H1 (cell line): ENCODE data around the gene HMGCS2. TPM values are rescaled to one million over a fixed set of nuclear protein-coding genes. Genes with fewer than 3 reads are reported as not detected.

Source experiments
- CTCF ChIA-PET: fragments of 300-600 bp; sonication (Branson Sonifier 250); formaldehyde crosslinking; loops from one replicate; lab custom pipeline; 2021; ENCODE audit not compliant: partially characterized antibody; lab: Charles Lee
- POLR2A ChIA-PET: fragments of 300-600 bp; sonication (Branson Sonifier 250); formaldehyde crosslinking; loops from one replicate; lab custom pipeline; 2021; ENCODE audit warnings: inconsistent platforms; ENCODE audit not compliant: partially characterized antibody; lab: Charles Lee
- DNase-seq, 2 experiments: peaks; one replicate each; pipeline versions ENCODE4 v3.0.0 to v3.0.0-alpha.2; 2010 to 2022; ENCODE audit warnings: low spot score in 2 of 2, low read depth in 1 of 2, mixed read lengths in 1 of 2
- FAIRE-seq: peaks from 2 replicates; lab custom pipeline; 2011; peaks lifted over from hg19 to GRCh38; lab: Jason Lieb, UNC
- H2AFZ ChIP-seq: 2 replicates; pipeline ENCODE4 v1.8.1; 2012; ENCODE audit warnings: low read length, inconsistent platforms
- H2AK5ac ChIP-seq: 2 replicates; pipeline ENCODE4 v1.6.1; 2013; ENCODE audit warnings: low read depth, low read length
- H2BK120ac ChIP-seq: replicated peaks from 2 replicates; pipeline ENCODE3; 2013; ENCODE audit warnings: low read depth, low read length, inconsistent platforms
- H2BK12ac ChIP-seq: 2 replicates; pipeline ENCODE4 v1.6.1; 2013; ENCODE audit warnings: low read depth, low read length
- H2BK15ac ChIP-seq: 2 replicates; pipeline ENCODE4 v1.6.1; 2013; ENCODE audit warnings: low read length
- H2BK20ac ChIP-seq: 2 replicates; pipeline ENCODE4 v1.6.1; 2013; ENCODE audit warnings: low read length
- H2BK5ac ChIP-seq: 2 replicates; pipeline ENCODE4 v1.6.1; 2013; ENCODE audit warnings: low read depth, low read length
- H3K14ac ChIP-seq: 2 replicates; pipeline ENCODE4 v1.6.1; 2013; ENCODE audit warnings: inconsistent platforms; ENCODE audit not compliant: insufficient read length
- H3K18ac ChIP-seq: 2 replicates; pipeline ENCODE4 v1.6.1; 2013; ENCODE audit warnings: low read length; ENCODE audit errors: extremely low read depth
- H3K23ac ChIP-seq: 2 replicates; pipeline ENCODE4 v1.6.1; 2013; ENCODE audit warnings: inconsistent platforms; ENCODE audit not compliant: insufficient read length
- H3K23me2 ChIP-seq: 2 replicates; pipeline ENCODE4 v1.6.1; 2013; ENCODE audit warnings: low read depth, low read length
- H3K27ac ChIP-seq: 2 replicates; pipeline ENCODE4 v1.6.1; 2011; ENCODE audit warnings: low read depth, low read length, inconsistent platforms
- H3K27me3 ChIP-seq, 4 experiments: replicated peaks in 1 of 4; 1 replicate in 1 of 4; 2 replicates in 3 of 4; pipeline versions ENCODE4 v1.6.1 to v1.8.1; 2011 to 2013; ENCODE audit warnings: low read length in 3 of 4, mild to moderate bottlenecking in 3 of 4, inconsistent platforms in 2 of 4, mixed read lengths in 2 of 4, moderate library complexity in 1 of 4; ENCODE audit not compliant: control insufficient read depth in 3 of 4, insufficient read depth in 3 of 4; ENCODE audit errors: extremely low read depth in 1 of 4
- H3K36me3 ChIP-seq, 4 experiments: 2 replicates each; pipeline versions ENCODE4 v1.6.1 to v1.8.1; 2011 to 2013; ENCODE audit warnings: mild to moderate bottlenecking in 4 of 4, low read length in 3 of 4, moderate library complexity in 2 of 4, control low read depth in 1 of 4, inconsistent platforms in 1 of 4; ENCODE audit not compliant: insufficient read depth in 4 of 4, control insufficient read depth in 2 of 4
- H3K4ac ChIP-seq: replicated peaks from 2 replicates; pipeline ENCODE3; 2013; ENCODE audit warnings: low read length, low read depth, mixed read lengths, inconsistent platforms; ENCODE audit not compliant: insufficient read length
- H3K4me1 ChIP-seq, 4 experiments: replicated peaks in 1 of 4; 1 replicate in 1 of 4; 2 replicates in 3 of 4; pipeline versions ENCODE4 v1.6.1 to v1.8.1; 2011 to 2013; ENCODE audit warnings: low read length in 3 of 4, inconsistent platforms in 2 of 4, mixed read lengths in 1 of 4; ENCODE audit not compliant: insufficient read depth in 4 of 4, control insufficient read depth in 3 of 4
- H3K4me2 ChIP-seq, 2 experiments: 2 replicates each; pipeline versions ENCODE4 v1.6.1 to v1.8.1; 2011 to 2013; ENCODE audit warnings: low read depth in 2 of 2, low read length in 2 of 2, control low read depth in 1 of 2, inconsistent platforms in 1 of 2, mild to moderate bottlenecking in 1 of 2; ENCODE audit not compliant: insufficient read depth in 1 of 2
- H3K4me3 ChIP-seq, 4 experiments: fragments of 200-600, 300-600 bp in 1 of 4; sonication (generic), shearing (Covaris generic), sonication (Bioruptor Twin) in 1 of 4; 2 replicates each; pipeline versions ENCODE4 v1.5.1 to v1.8.1; 2011 to 2016; ENCODE audit warnings: low read length in 4 of 4, low read depth in 3 of 4, control low read depth in 2 of 4, inconsistent platforms in 2 of 4, mild to moderate bottlenecking in 2 of 4, mixed read lengths in 1 of 4, moderate library complexity in 1 of 4; ENCODE audit not compliant: insufficient read depth in 2 of 4; ENCODE audit errors: extremely low read depth in 1 of 4
- H3K56ac ChIP-seq: replicated peaks from 2 replicates; pipeline ENCODE3; 2013; ENCODE audit warnings: low read depth, mild to moderate bottlenecking, mixed read lengths, low read length, inconsistent platforms; ENCODE audit not compliant: insufficient read length
- H3K79me1 ChIP-seq: 2 replicates; pipeline ENCODE4 v1.6.1; 2013; ENCODE audit warnings: low read depth, low read length, control low read depth
- H3K79me2 ChIP-seq, 2 experiments: 2 replicates each; pipeline versions ENCODE4 v1.6.1 to v1.8.1; 2012 to 2013; ENCODE audit warnings: low read length in 2 of 2, mild to moderate bottlenecking in 2 of 2, inconsistent platforms in 1 of 2; ENCODE audit not compliant: insufficient read depth in 2 of 2, control insufficient read depth in 1 of 2
- H3K9ac ChIP-seq, 4 experiments: replicated peaks in 1 of 4; 1 replicate in 1 of 4; 2 replicates in 3 of 4; pipeline versions ENCODE4 v1.6.1 to v1.8.1; 2011 to 2013; ENCODE audit warnings: low read depth in 3 of 4, low read length in 3 of 4, control low read depth in 2 of 4, mild to moderate bottlenecking in 2 of 4, moderate library complexity in 2 of 4, inconsistent platforms in 1 of 4; ENCODE audit errors: extremely low read depth in 1 of 4
- H3K9me3 ChIP-seq, 2 experiments: 2 replicates each; pipeline versions ENCODE4 v1.6.1 to v1.8.1; 2012 to 2013; ENCODE audit warnings: mild to moderate bottlenecking in 2 of 2, moderate library complexity in 2 of 2, control low read depth in 1 of 2, inconsistent platforms in 1 of 2, low read depth in 1 of 2, low read length in 1 of 2, mixed read lengths in 1 of 2; ENCODE audit not compliant: insufficient read depth in 2 of 2
- H4K20me1 ChIP-seq, 2 experiments: replicated peaks in 1 of 2; 2 replicates each; pipeline versions ENCODE3 to v1.8.1; 2011 to 2013; ENCODE audit warnings: inconsistent platforms in 2 of 2, low read length in 2 of 2, mild to moderate bottlenecking in 1 of 2; ENCODE audit not compliant: insufficient read depth in 2 of 2, control insufficient read depth in 1 of 2
- H4K5ac ChIP-seq: 2 replicates; pipeline ENCODE4 v1.6.1; 2013; ENCODE audit warnings: low read length, low read depth, mixed read lengths, inconsistent platforms; ENCODE audit not compliant: insufficient read length
- H4K8ac ChIP-seq: 2 replicates; pipeline ENCODE4 v1.8.0; 2013; ENCODE audit warnings: mild to moderate bottlenecking, moderate library complexity, low read length, inconsistent platforms; ENCODE audit not compliant: insufficient read depth; ENCODE audit errors: extremely low read depth
- H4K91ac ChIP-seq: replicated peaks from 2 replicates; pipeline ENCODE3; 2013; ENCODE audit warnings: low read length, mixed read lengths, inconsistent platforms; ENCODE audit not compliant: insufficient read length
- ASH2L ChIP-seq: fragments of 200-600, 300-600 bp; sonication (generic); IDR thresholded peaks from one replicate; pipeline ENCODE4 v1.7.1; 2017; ENCODE audit warnings: low read length
- TAF7 ChIP-seq: optimal IDR thresholded peaks from 2 replicates; pipeline ENCODE3; 2011; ENCODE audit warnings: low read depth, mild to moderate bottlenecking, inconsistent platforms, low read length, moderate library complexity, borderline replicate concordance
- WGBS, 2 experiments: shearing (Covaris generic) in 1 of 2; methylation state at CpG; one replicate each; pipeline versions ENCODE4 v1.1.6 to v1.1.7; 2013 to 2015; ENCODE audit warnings: low lambda C conversion rate in 2 of 2, mixed read lengths in 2 of 2, inconsistent platforms in 1 of 2, low coverage in 1 of 2, missing lambda C conversion rate in 1 of 2; ENCODE audit not compliant: insufficient replicate concordance in 2 of 2, insufficient coverage in 1 of 2, insufficient read length in 1 of 2; ENCODE audit errors: extremely low coverage in 1 of 2, missing lambda C conversion rate in 1 of 2; 5-methylcytosine and 5-hydroxymethylcytosine counted together
- polyA plus RNA-seq, 7 experiments: library from polyadenylated mRNA; depleted of rRNA in 3 of 7; stranded (reverse) in 5 of 7; unstranded in 2 of 7; fragments of >200 nt in 5 of 7; fragments of 200-250 nt in 2 of 7; gene quantifications; 1 replicate in 5 of 7; 2 replicates in 1 of 7; 4 replicates in 1 of 7; pipeline versions ENCODE4 v1.2.1 to v1.2.3, GENCODE V29; 2011 to 2013; ENCODE audit warnings: missing spikeins in 2 of 7, mixed read lengths in 2 of 7
- total RNA-seq: library from RNA; stranded (reverse); fragmentation: NEBNext Ultra II Directional; extraction: Animal tissue kit (Norgen Biotek cat#: 25700); gene quantifications from 2 replicates; pipeline ENCODE4 v1.2.1, GENCODE V29; 2021

HMGCS2 gene
- total and polyA plus RNA-seq, 2 of the 8 experiments (the other 6 are each of a cell fraction or from before 2014, with no cell fraction given): not detected

GRCh38 chr1:119773711-119774241, 5.1 kb upstream of the HMGCS2 start:
- H2AK5ac ChIP-seq: no peak overlapping the region
- no peak overlapping the region for H2BK20ac ChIP-seq
- no peaks in the 10 kb centered on the region for H4K20me1 ChIP-seq
- H3K56ac ChIP-seq: no peak overlapping the region
- H2AFZ ChIP-seq: peak overlapping the region; percentile 37; the same call in 1 of the 2 replicates
- H4K5ac ChIP-seq: no peak overlapping the region
- no peak overlapping the region for H2BK120ac ChIP-seq
- peak overlapping the region; percentile 28 to 38 for H3K4me2 ChIP-seq
- no peak overlapping the region for H3K14ac ChIP-seq
- no peaks in the 10 kb centered on the region for H3K36me3 ChIP-seq
- 0 out of 2 replicates have a peak overlapping the region, but pooled peaks have one; percentile 10 for H3K18ac ChIP-seq
- ChIA-PET POLR2A (interaction anchor here (1.0 to 1.5 kb wide), 5 partner anchors 9 to 62 kb away, joined by 3 to 5 read pairs (median 3); partner anchors contain the start of gene PHGDH), CTCF (interaction anchor here (1.1 to 1.8 kb wide), 3 partner anchors 12 to 30 kb away, joined by 3 to 5 read pairs (median 3); no protein-coding TSS in a partner anchor)
- peak; percentile 20 for TF ChIP-seq ASH2L
- TF ChIP-seq TAF7: no peak
- H2BK15ac ChIP-seq: no peak overlapping the region
- H2BK12ac ChIP-seq: no peak overlapping the region
- H3K79me1 ChIP-seq: no peaks in the 10 kb centered on the region
- no peaks in the 10 kb centered on the region; the same call in 1 of the 2 replicates for H3K23me2 ChIP-seq
- DNase-seq (no peak), FAIRE-seq (no peak)
- no peaks in the 10 kb centered on the region for H3K9me3 ChIP-seq
- H3K4me1 ChIP-seq: peaks cover 0 to 3% (median 1%) of the 10 kb centered on the region in 4 experiments; a peak in 1 of 7 replicates
- no peaks in the 10 kb centered on the region for H3K79me2 ChIP-seq
- H3K27ac ChIP-seq: no peak overlapping the region
- H3K4me3 ChIP-seq: 0 out of 8 replicates have a peak overlapping the region, but pooled peaks of 1 of the 4 experiments have one; percentile 3
- WGBS, 2 experiments: 80% methylated on average over 3 of the region's 3 CpGs; no CpG with 5 or more reads in 1 of the 2 experiments
- no peak overlapping the region for H3K4ac ChIP-seq
- H2BK5ac ChIP-seq: no peak overlapping the region
- no peak overlapping the region for H4K8ac ChIP-seq
- no peak overlapping the region for H4K91ac ChIP-seq
- H3K23ac ChIP-seq: no peak overlapping the region
- no peaks in the 10 kb centered on the region for H3K27me3 ChIP-seq
- no peak overlapping the region for H3K9ac ChIP-seq
